Osteocyte (in vitro differentiated cells): ENCODE measurements around the gene SHKBP1. TPM values are rescaled to one million over a fixed set of nuclear protein-coding genes. Genes with fewer than 3 reads are reported as not detected.
"Not testable (repeated sequence)": the region's sequence is repeated elsewhere in the genome, so short reads cannot be mapped to it uniquely, and the experiment has no call there.

ENCODE experiments used
- DNase-seq: peaks from one replicate; pipeline ENCODE4 v3.0.0; 2021; ENCODE audit warnings: mixed read lengths; ENCODE audit not compliant: unreplicated experiment; ENCODE audit errors: extremely low spot score
- H3K27ac Mint-ChIP-seq: one replicate; pipeline ENCODE4 v1.8.0; 2021; ENCODE audit warnings: mild to moderate bottlenecking, mixed read lengths; ENCODE audit not compliant: unreplicated experiment
- H3K27me3 Mint-ChIP-seq: one replicate; pipeline ENCODE4 v1.8.0; 2021; ENCODE audit warnings: mixed read lengths; ENCODE audit not compliant: unreplicated experiment
- H3K36me3 Mint-ChIP-seq: one replicate; pipeline ENCODE4 v1.8.0; 2021; ENCODE audit warnings: mixed read lengths; ENCODE audit not compliant: unreplicated experiment
- H3K4me1 Mint-ChIP-seq: one replicate; pipeline ENCODE4 v1.8.0; 2021; ENCODE audit warnings: mixed read lengths; ENCODE audit not compliant: unreplicated experiment
- H3K4me3 Mint-ChIP-seq: one replicate; pipeline ENCODE4 v1.8.0; 2021; ENCODE audit warnings: mild to moderate bottlenecking, moderate library complexity, mixed read lengths; ENCODE audit not compliant: unreplicated experiment
- H3K9me3 Mint-ChIP-seq: one replicate; pipeline ENCODE4 v1.8.0; 2021; ENCODE audit warnings: mixed read lengths; ENCODE audit not compliant: unreplicated experiment
- total RNA-seq: library from RNA; stranded (reverse); gene quantifications from 2 replicates; pipeline ENCODE4 v1.2.1, GENCODE V29; 2021
- TF ChIP-seq, protein P1 (sequence below): fragments of 200-600 bp; sonication (generic); IDR thresholded peaks from 2 replicates; pipeline ENCODE4 v1.5.0; 2021; ENCODE audit warnings: antibody characterized with exemption, mild to moderate bottlenecking, moderate library complexity

The SHKBP1 gene
- total RNA-seq, 1 donor from 2014 or later = 53.8 TPM

DNA sequence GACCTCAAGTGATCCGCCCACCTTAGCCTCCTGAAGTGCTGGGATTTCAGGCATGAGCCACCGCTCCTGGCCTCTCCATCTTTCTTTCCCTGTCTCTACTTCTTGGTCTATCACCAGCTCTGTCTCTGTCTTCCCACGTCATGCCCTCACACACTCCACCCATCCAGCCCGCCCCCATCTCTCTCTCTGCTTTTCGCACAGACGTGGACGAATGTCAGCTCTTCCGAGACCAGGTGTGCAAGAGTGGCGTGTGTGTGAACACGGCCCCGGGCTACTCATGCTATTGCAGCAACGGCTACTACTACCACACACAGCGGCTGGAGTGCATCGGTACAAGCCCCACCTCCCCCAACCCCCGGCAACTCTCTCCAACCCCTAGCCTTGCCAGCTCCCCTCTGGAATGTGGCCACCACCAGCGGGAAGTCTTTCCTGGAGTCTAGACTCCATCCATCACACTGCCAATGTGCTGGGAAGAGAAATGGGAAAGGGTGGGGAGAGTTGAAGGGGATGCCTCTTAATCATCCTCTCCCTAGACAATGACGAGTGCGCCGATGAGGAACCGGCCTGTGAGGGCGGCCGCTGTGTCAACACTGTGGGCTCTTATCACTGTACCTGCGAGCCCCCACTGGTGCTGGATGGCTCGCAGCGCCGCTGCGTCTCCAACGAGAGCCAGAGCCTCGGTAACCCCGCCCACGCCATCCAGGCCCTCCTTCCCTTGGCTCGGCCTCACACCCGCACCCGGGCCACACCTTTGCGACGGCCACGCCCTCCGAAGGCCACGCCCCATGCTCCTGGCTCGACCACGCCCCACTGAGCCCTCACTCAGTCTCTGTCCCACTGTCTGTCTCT, 47.0 kb downstream of the SHKBP1 start:
- H3K9me3 Mint-ChIP-seq = no peaks in the 10 kb centered on the region
- peaks cover 18% of the 10 kb centered on the region for H3K4me1 Mint-ChIP-seq
- peak overlapping the region; percentile 29 for H3K27ac Mint-ChIP-seq
- no peak for DNase-seq
- no peak overlapping the region for H3K4me3 Mint-ChIP-seq
- TF ChIP-seq, protein P1, sequence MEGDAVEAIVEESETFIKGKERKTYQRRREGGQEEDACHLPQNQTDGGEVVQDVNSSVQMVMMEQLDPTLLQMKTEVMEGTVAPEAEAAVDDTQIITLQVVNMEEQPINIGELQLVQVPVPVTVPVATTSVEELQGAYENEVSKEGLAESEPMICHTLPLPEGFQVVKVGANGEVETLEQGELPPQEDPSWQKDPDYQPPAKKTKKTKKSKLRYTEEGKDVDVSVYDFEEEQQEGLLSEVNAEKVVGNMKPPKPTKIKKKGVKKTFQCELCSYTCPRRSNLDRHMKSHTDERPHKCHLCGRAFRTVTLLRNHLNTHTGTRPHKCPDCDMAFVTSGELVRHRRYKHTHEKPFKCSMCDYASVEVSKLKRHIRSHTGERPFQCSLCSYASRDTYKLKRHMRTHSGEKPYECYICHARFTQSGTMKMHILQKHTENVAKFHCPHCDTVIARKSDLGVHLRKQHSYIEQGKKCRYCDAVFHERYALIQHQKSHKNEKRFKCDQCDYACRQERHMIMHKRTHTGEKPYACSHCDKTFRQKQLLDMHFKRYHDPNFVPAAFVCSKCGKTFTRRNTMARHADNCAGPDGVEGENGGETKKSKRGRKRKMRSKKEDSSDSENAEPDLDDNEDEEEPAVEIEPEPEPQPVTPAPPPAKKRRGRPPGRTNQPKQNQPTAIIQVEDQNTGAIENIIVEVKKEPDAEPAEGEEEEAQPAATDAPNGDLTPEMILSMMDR = no peak
- peaks cover 27% of the 10 kb centered on the region for H3K36me3 Mint-ChIP-seq
- no peaks in the 10 kb centered on the region for H3K27me3 Mint-ChIP-seq

DNA sequence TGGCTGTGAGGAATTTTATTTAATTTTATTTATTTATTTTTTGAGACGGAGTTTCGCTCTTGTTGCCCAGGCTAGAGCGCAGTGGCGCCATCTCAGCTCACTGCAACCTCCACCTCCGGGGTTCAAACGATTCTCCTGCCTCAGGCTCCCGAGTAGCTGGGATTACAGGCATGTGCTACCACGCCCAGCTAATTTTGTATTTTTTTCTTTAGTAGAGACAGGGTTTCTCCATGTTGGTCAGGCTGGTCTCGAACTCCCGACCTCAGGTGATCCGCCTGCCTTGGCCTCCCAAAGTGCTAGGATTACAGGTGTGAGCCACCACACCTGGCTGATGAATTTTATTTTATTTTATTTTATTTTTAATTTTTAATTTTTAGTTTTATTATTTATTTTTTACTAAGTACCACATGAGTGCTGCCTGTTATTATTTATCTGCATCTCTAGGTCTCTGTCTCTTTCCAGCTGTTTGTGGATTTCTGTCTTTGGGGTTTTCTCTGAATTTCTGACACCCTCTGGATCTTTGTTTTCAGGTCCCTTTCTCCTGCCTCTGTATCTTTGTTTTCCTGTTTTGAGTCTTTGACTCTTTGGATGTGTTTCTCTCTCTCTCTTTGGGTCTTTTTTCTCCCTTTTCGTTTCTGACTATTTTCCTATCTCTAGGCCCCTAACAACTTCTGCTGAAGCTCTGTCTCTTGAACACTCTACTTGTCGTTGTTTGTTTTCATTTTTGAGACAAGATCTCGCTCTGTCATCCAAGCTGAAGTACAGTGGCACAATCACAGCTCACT, 47.9 kb downstream of the SHKBP1 start:
- not testable (repeated sequence) for DNase-seq

DNA sequence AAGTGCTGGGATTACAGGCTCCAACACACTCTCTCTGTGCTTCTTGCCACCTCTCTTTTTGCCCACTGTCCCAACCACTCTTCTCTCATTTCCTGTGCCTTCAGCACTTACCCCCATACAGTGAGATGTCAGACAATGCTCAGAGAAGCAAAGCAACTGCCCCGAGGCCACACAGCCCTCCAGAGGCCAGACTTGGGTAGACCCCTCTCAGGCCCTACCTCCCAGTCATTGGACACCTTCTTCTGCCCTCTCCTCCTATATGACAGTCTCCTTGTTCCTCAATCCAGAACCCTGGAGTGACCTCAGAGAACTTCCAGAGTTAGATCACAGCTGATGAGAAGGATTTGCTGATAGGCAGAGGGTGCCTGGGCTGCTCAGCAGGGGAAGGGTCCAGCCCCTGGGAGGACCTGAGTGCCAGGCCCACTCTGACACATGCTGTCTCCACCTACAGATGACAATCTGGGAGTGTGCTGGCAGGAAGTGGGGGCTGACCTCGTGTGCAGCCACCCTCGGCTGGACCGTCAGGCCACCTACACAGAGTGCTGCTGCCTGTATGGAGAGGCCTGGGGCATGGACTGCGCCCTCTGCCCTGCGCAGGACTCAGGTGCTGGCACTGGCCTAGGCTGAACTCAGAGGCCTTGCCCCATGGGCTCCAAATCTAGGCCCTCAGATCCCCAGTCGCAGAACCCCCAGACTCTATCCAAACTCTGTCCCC, 48.9 kb downstream of the SHKBP1 start:
- TF ChIP-seq, protein P1 = no peak
- no peaks in the 10 kb centered on the region for H3K27me3 Mint-ChIP-seq
- peaks cover 18% of the 10 kb centered on the region for H3K4me1 Mint-ChIP-seq
- no peaks in the 10 kb centered on the region for H3K9me3 Mint-ChIP-seq
- no peak overlapping the region for H3K27ac Mint-ChIP-seq
- no peak for DNase-seq
- no peak overlapping the region for H3K4me3 Mint-ChIP-seq
- peaks cover 27% of the 10 kb centered on the region for H3K36me3 Mint-ChIP-seq

More for the DNA sequence above, 47.9 kb downstream of the SHKBP1 start:
- not testable (repeated sequence) for H3K9me3 Mint-ChIP-seq, H3K27ac Mint-ChIP-seq, H3K27me3 Mint-ChIP-seq, H3K4me3 Mint-ChIP-seq
- Mint-ChIP-seq H3K36me3 (peaks cover 25% of the 10 kb centered on the region), H3K4me1 (peaks cover 18% of the 10 kb centered on the region)

DNA sequence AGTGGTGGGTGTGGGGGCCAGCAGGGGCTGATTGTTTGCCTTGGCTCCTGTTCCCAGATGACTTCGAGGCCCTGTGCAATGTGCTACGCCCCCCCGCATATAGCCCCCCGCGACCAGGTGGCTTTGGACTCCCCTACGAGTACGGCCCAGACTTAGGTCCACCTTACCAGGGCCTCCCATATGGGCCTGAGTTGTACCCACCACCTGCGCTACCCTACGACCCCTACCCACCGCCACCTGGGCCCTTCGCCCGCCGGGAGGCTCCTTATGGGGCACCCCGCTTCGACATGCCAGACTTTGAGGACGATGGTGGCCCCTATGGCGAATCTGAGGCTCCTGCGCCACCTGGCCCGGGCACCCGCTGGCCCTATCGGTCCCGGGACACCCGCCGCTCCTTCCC, 50.2 kb downstream of the SHKBP1 start:
- H3K4me1 Mint-ChIP-seq = peaks cover 18% of the 10 kb centered on the region
- no peaks in the 10 kb centered on the region for H3K27me3 Mint-ChIP-seq
- H3K27ac Mint-ChIP-seq = no peak overlapping the region
- no peak overlapping the region for H3K4me3 Mint-ChIP-seq
- H3K9me3 Mint-ChIP-seq = no peaks in the 10 kb centered on the region
- H3K36me3 Mint-ChIP-seq = peaks cover 24% of the 10 kb centered on the region
- DNase-seq = no peak
- TF ChIP-seq, protein P1 = no peak

DNA sequence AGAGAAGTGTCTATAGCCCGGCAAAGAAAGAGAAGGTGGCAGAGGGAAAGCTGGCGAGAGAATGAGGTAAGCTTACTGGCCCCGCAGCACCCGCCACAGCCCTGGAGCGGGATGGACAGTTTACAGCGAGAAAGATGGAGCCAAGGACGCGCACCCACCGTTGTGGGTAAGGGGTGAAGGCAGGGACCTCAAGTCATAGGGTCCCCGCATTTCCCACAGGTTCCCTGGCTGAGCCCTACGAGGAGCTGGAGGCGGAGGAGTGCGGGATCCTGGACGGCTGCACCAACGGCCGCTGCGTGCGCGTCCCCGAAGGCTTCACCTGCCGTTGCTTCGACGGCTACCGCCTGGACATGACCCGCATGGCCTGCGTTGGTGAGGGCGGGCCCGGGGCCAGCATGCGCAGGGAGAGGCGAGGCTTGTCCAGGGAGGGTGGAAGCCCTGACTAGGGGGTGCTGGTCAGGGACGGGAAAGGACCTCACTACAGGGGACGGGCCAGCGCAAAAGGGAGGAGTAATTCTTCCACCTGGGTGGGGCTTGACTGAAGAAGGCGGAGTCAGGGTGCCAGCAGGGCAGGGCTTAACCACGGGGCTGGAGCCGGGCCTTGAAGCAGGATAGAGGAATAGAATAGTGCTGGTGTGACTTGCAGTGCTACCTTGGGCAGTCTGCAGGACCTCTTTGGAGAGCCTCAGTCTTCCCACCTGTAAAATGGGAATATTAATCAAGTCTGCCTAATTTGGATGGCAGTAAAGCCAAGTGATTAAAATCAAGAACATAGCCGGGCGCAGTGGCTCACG, 51.0 kb downstream of the SHKBP1 start:
- Mint-ChIP-seq H3K36me3 (peaks cover 23% of the 10 kb centered on the region), H3K27ac (no peak overlapping the region), H3K9me3 (no peaks in the 10 kb centered on the region), H3K4me1 (peaks cover 22% of the 10 kb centered on the region), H3K27me3 (no peaks in the 10 kb centered on the region), H3K4me3 (no peak overlapping the region)
- DNase-seq = no peak
- TF ChIP-seq, protein P1 = no peak
